AG04449 (cell line): ENCODE results near the gene GARIN5A.

Source experiments
- CTCF ChIA-PET: fragments of 350-600 bp; formaldehyde crosslinking; extraction: SDS; loops from one replicate; lab custom pipeline; 2021; ENCODE audit warnings: antibody characterized with exemption; lab: Yijun Ruan, JAX
- POLR2A ChIA-PET: fragments of 400-600, 350-600 bp; formaldehyde crosslinking; extraction: SDS; loops from one replicate; lab custom pipeline; 2020; ENCODE audit warnings: antibody characterized with exemption, inconsistent platforms; lab: Yijun Ruan, JAX
- DNase-seq: peaks from one replicate; pipeline ENCODE4 v3.0.0-alpha.2; 2010; ENCODE audit warnings: low read depth, low spot score
- H3K4me3 ChIP-seq: 2 replicates; pipeline ENCODE4 v1.5.1; 2011; ENCODE audit warnings: low read depth, mild to moderate bottlenecking, control low read depth, low read length
- CTCF ChIP-seq: IDR thresholded peaks from one replicate; pipeline ENCODE4 v1.5.1; 2011; ENCODE audit warnings: mild to moderate bottlenecking, moderate library complexity, low read length, control low read depth, inconsistent platforms; ENCODE audit not compliant: insufficient read depth; ENCODE audit errors: missing control alignments

Gene GARIN5A

GRCh38 chr19:50492303-50493052 is 15.8 kb upstream of the GARIN5A start:
- DNase-seq, result no peak
- CTCF ChIA-PET, result no interaction called here
- H3K4me3 ChIP-seq, result no peak overlapping the region
- TF ChIP-seq CTCF, result no peak
- POLR2A ChIA-PET, result no interaction called here

- TF ChIP-seq CTCF, result no peak
- ChIA-PET POLR2A (no interaction called here), CTCF (interaction anchor here (1.2 kb wide), 1 partner anchor 134 kb away, joined by 3 read pairs; no protein-coding TSS in a partner anchor)
- no peak for DNase-seq
- H3K4me3 ChIP-seq, result no peak overlapping the region
These were observed 14.4 kb upstream of the GARIN5A start for GRCh38 chr19:50490991-50491472.

DNA sequence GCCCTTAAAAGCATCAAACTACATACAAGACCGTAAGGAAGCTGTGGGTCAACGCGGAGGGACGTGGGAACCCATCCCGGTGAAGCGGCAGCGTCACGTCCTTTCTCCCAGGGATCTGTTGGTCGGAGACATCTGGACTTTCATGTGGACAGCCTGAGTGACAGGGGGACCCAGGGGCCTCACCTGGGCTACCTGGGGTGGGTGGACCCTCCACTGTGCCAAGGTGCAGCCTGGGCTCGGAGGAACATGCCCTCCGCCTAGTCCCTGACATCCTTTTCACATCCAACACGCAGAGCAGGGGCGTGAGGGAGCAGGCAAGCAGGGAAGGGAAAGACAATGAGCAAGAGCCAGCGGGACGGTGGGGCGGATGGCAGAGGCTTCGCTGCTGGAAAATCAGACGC is 13.8 kb upstream of the GARIN5A start:
- no peak for DNase-seq
- CTCF ChIA-PET, result interaction anchor here (1.2 kb wide), 1 partner anchor 133 kb away, joined by 3 read pairs; no protein-coding TSS in a partner anchor
- no peak for TF ChIP-seq CTCF
- POLR2A ChIA-PET, result no interaction called here
- H3K4me3 ChIP-seq, result no peak overlapping the region

- POLR2A ChIA-PET, result no interaction called here
- no peak for DNase-seq
- no peak for TF ChIP-seq CTCF
- H3K4me3 ChIP-seq, result no peak overlapping the region
- CTCF ChIA-PET, result no interaction called here
These were observed 12.9 kb upstream of the GARIN5A start for GRCh38 chr19:50489461-50490011.

GRCh38 chr19:50488389-50489194 is 11.9 kb upstream of the GARIN5A start:
- ChIA-PET CTCF (no interaction called here), POLR2A (no interaction called here)
- TF ChIP-seq CTCF, result no peak
- H3K4me3 ChIP-seq, result no peak overlapping the region
- no peak for DNase-seq
